ENCODE results near the gene TIMM10. TPM values are rescaled to one million over a fixed set of nuclear protein-coding genes. Genes with fewer than 3 reads are reported as not detected.

TIMM10 gene
- total RNA-seq, 1 donor from 2014 or later, result 50.5 TPM

DNA sequence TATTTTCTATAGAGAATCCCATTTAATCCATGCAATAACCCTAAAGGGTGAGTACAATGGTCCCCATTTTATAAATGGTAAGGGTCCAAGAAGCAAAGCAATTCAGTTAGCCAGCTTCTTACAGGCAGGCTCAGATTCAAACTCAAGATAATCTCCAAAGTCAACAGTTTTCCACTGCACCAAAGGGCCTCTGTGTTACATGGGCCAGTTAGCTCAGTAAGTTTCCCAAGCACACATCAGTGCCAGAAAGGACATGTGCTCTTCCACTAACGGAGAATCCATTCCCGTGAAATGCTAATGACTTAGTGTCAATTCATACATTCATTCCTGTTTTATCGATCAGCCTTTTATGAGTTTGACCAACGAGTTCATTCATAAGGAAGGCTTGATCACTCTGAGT is 26.0 kb downstream of the TIMM10 start:
- DNase-seq (ENCODE audit: low spot score), result no peak

DNA sequence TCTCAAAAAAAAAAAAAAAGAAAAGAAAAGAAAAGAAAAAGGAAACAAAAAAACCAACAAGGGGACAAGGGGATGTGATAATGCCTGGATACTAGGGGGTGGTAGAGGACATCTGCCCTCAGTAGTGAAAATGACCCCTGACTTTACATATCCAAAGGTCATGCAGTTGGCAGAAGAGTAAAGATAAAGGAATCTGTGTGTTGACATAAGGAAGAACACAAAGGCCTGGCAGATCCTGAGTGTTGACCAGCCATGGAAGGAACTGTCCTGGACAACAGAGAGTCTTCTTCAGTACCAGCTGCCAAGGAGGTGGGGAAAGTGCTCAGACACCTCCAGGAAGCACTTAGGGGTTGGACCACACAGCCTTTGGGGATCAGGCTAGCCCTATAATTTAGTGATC is 27.7 kb downstream of the TIMM10 start:
- DNase-seq (ENCODE audit: low spot score), result no peak

DNA sequence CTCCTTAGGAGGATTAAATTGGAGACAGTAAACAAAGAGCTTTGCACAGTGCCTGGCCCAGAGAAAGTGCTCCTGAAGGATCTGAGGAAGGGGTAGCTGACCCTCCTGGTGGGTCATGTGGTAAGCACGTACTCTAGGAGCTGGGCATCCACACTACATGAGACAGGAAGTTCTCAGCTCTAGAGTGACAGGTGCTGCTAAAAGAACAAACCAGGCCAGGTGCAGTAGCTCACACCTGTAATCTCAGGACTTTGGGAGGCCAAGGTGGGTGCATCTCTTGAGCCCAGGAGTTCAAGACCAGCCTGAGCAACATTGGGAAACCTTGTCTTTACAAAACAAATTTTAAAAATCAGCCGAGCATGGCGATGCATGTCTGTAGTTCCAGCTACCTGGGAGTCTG is 28.2 kb downstream of the TIMM10 start:
- no peak for DNase-seq (ENCODE audit: low spot score)

DNA sequence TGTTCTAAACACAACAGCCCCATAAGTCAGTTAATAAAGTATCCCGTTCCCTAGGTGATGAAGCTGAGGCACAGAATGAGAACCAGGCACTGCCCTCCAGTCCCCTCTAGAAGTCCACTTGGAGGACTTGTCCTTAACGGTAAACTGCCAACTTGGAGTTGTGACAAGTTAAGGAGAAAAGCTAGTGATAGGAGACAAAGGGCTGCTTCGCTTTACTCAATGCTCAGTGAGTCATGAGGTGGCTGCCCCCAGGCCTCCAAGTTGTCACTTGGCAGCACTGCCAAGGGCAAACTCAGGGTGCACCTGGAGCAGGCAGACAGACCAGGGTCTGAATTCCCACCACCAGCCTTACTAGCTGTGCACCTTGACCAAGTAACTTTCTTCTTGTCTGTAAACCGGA is 28.6 kb downstream of the TIMM10 start:
- DNase-seq (ENCODE audit: low spot score), result no peak

DNA sequence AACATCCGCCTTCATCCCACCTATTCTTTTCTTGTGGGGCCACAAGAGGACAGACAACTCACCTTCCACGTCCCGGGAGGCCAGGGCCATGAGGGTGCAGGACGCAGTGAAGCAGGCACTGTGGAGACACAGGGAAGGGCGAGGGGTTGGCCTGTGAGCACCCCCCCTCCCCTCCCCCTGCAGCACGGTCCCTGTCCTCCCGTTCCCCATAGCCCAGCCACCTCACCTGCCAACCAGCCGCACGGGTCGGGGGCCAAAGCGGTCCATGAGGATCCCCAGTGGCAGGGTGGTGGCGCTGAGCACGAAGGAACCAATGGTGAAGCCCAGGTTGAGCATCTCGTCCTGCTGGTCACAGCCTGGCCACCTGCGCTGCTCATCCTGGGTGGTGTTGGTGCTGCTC is 29.6 kb downstream of the TIMM10 start:
- DNase-seq (ENCODE audit: low spot score), result no peak

DNA sequence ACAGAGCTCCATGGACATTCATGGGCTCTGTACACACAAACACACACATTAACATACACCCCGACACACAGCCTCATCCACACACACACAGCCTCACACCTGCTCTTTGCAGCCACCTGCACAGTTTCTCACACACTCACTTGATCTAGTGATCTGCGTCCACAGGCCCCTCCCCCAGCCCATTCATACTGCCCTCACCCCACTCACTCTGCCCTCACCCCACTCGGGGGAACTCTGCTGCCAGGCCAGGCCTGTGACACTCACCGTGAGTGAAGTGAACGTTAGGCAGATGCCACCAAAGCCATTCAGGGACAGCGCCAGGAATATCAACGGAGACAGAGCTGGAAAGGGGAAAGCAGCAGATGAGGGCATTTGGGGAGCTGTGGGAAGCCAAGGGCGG is 30.0 kb downstream of the TIMM10 start:
- no peak for DNase-seq (ENCODE audit: low spot score)

DNA sequence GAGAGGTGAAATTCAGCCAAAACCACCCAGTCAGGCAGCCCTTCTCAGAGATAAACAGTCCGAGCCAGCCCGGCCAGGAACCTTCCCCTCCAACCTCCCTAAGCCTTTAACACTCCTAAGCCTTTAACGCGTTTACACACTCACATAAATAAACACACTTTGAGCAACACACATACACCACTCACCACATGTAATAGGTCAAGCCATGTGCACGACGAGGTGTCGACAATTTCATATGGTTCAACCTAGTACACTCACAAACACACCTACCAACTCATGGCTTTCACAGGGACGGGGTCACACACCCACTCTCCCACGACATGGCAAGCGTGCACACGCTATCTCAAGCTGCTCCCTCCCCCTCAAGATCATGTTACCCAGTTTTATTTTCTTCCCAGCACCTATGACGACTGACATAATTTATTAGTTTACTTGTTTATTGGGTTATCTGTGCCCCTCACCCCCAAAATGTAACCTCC is 30.5 kb downstream of the TIMM10 start:
- DNase-seq (ENCODE audit: low spot score), result no peak

DNA sequence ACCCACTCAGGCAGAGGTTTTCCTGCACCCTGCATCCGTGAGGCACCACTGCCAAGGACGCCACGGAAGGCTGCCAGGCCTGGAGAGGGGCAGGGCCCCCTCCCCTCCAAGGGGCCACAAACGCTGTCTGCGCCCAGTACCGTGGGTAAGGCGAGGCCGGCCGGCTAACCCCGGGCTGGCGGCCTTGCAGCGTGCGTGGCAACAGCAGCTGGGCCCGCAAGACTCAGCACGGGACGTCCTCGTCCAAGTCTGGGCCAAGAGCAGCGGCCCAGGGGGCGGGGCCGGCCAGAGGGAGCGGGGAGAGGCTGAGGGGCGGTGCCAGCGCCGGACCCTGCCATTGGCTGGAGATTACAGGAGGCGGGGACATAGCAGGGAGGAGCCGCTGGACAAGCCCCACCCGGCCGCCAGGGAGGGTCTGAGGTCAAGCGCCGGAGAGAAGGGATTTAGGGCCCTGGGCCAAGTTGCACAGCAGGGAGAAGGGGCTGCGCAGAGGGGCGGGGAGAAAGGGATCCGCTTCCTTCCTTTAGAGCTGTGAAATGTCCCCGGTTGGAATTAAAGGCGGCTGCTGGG is 31.1 kb downstream of the TIMM10 start:
- peak; percentile 96 for DNase-seq (ENCODE audit: low spot score)

DNA sequence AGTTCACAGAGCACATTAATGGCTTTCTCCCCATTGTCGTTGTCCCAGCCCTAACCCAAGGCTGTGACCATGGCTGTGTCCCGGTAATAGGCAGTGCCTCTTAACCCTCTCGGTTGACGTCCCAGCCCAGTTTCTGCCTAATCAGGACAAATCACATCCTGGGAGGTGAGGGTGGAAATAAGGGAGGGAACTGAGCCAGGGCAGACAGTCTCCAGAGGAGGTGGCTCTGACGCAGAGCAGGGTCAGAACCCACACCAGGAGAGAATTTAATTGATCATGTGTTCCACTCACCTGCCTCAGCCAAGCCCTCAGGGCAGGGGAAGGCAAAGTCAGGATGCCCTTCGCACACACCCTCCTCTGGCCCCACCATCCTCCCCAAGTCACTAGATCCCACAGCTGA is 32.0 kb downstream of the TIMM10 start:
- no peak for DNase-seq (ENCODE audit: low spot score)

DNA sequence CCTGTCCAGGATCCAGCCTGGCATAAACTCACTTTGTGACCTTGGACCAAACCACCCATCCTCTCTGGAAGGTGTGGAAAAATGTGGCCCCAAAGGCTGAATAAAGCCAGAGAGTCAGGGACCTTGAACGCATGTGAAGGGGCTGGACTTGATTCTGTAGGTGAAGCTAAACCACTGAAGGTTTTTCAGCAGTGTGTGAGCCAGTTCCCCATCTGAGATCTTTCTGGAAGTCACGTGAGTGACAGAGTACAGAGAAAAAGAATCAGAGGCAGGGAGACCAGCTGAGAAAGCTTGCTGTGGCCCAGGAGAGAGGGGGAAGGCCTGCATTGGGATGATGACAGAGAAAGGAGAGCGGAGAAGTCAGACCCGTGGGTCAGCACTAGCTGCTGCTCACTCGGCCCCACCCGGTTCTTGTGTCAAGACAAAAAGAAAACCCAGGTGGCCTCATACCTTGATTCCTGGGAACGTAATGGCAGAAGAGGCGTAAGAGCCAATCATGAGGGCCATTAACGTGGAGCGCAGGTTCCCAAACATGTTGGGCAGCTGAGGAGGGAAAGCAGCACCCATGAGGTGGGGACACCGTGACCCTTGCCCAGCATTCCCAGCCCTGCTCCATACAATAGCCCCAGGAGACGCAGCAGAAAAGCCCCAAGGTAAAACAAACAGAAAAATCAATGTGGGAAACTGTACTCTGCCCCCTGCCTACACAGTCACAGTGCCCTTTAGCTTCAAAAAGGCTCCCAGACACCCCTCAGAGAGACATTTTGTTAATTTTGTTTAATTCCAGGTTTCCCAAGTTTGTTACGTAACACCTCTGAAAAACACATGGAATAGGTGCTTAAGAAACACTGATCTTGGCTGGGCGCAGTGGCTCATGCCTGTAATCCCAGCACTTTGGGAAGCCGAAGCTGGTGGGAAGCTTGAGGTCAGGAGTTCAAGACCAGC is 33.0 kb downstream of the TIMM10 start:
- no peak for DNase-seq (ENCODE audit: low spot score)

DNA sequence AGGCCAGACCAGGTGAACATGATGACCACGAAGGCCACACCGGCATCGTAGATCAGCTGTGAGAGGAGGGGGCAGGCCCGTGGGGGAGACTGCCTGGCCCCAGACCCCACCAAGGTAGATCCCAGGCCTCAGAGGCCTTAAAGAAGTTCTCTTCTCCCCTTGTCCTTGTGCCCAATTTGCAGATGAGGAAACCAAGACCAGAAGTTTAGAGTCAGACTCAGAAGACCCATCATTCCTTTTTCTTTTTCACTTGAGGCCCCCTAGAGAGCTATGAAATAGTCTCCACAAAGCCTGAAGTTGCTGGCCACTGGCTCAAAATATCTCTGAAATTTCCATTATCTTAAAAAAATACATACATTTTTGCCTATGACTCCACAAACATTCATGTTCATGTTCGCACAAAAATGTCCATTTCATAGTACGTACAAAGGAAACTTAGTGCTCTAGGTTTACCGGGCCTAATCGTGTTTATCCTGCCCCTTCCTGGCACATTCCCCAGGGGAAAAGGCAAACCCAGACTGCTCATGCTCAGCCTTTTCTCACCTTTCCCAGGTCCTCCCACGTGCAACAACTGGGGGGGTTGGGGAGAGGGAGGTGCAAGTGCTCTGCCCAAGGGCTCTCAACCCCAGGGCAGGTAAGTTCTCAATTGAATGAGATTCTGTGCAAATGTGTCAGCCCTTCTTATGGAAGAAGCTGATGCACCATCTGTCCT is 34.3 kb downstream of the TIMM10 start:
- DNase-seq (ENCODE audit: low spot score), result no peak

DNA sequence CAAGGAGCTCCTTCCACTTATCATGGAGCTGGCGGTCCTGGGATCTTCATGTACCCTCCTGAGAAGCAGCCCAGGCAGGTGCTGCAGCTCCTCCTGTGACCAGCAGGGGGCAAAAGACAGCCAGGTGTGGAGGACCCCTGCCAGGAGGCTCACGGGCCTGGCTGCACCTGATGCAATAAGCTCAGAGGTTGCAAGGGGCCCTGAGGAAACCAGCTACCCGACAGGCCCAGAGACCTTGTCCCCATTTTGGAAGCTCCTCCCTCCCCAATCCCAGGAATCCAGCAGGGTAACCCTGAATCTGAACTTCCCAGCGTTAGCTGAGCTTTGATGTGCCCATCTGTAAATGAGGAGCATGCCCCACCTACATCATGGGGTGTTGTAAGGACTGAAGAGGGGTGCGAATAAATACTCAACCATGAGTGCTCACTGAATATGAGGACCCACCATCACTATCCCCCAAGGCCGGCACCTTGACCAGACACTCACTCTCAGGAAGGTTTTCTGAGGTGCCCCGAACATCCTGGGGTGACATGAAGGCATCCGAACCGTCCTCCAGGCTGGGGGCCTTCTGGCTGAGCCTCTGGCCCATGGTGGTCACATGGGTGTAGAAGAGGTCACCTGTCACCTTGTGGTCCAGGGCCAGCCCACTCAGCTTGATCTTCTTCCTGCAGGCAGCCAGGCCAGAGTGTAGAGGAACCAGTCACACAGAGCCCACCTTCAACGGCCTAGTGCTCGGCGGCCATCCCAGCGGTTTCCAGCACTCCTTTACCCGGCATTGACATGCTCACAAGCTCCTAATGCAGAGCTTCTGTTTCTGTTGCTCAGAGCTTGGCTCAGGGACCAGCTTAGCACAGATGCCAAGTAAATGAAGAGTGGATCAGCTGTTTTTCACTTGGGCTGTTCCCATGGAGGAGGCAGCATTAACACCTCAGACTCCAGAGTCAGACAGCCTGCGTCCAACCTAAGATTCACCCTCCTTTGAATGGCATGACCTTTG is 36.7 kb downstream of the TIMM10 start:
- DNase-seq (ENCODE audit: low spot score), result no peak

DNA sequence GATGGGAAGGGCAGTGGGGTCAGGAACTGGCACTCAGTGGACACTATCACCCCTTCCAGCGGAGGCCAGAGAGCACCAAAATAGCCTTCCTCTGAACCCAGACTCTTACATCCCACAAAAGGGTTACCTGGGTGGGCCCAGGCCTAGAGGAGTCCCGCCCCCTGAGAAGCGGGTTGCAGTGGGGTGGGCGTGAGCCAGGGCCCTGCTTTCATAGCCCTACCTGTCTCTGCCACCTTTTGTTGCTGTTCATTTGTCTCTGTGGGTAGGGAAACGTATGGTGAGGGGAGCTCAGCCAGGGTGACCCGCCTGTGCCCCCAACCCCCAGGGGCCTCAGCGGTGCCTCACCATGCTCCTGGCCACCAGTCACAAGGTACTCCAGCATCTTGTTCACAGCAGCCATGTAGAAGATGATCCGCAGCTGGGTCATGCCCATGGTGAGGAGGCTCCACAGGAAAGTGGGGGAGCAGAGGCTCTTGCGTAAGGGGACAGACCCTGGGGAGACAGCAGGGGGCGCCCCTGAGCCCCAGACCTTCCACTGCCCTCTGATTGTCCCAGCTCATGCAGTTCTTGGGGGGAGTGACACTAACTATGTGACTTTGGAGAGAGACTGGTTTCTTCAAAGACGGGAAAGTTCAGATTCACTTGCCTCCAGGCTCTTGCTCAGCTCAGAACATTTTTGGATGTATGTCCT is 39.0 kb downstream of the TIMM10 start:
- DNase-seq (ENCODE audit: low spot score), result no peak

DNA sequence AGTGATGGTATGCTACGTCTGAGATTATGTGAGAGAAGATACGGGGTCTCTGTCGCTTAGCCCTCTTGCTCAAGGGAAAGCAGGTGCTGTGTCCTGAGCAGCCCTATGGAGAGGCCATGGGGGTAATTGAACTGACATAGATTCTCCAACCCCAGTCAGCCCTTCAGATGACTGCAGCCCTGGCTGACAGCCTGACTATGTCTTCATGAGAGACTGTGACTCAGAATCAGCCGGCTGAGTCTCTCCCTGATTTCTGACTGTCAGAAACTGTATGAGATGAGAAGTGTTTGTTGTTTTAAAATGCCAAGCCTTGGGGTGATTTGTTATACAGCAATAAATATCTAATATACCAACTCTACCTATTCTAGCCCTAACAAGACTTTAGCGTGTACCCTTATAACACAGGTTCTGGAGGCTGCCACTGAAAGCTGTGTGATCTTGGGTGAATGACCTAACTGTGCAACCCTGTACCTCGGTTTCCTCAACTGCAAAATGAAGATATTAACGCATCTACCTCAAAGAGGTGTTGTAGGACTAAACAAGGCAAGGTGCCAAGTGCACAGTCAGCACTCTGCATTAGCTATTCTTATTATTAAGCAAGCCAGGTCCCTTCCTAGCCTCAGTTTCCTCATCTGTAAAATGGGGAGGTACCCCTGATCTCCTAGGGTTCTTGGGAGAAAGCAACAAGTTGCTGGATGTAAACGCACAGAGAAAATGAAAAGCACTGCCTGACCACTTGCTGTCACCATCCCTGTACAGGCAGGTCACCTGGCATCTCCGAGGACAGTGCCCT is 39.9 kb downstream of the TIMM10 start:
- no peak for DNase-seq (ENCODE audit: low spot score)

DNA sequence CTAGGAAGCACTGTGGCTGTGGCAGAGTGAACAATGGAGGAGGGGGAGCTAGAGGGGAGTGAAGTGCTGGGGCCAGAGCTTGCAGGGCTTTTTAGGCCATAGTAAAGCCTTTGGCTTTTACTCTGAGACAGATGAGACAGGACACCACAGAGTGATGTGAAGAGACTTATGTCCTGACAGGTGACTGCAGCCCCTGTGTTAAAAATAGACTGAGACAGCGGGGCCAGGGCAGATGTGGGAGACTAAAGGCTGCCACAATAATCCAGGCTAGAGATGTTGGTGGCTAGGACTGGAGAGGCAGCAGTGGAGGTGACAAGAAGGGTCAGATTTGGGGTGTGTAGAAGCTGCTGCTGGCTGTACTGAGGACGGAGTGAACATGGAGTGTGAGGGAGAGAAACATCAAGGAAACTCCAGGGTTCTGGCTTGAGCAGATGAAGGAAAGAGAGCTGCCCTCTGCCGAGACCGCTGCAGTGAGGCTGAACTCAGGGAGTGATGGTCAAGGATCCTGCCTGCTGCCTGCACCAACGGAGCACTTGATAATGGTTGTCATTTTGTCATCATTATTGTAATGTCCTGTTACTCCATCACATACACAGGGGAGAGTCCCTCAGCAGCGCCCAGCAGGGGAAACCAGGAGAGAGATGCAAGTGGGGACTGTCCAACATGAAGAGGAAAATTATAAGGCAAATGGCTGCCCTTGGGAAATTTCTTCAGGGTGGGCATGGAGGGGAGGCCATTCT is 42.5 kb downstream of the TIMM10 start:
- no peak for DNase-seq (ENCODE audit: low spot score)

DNA sequence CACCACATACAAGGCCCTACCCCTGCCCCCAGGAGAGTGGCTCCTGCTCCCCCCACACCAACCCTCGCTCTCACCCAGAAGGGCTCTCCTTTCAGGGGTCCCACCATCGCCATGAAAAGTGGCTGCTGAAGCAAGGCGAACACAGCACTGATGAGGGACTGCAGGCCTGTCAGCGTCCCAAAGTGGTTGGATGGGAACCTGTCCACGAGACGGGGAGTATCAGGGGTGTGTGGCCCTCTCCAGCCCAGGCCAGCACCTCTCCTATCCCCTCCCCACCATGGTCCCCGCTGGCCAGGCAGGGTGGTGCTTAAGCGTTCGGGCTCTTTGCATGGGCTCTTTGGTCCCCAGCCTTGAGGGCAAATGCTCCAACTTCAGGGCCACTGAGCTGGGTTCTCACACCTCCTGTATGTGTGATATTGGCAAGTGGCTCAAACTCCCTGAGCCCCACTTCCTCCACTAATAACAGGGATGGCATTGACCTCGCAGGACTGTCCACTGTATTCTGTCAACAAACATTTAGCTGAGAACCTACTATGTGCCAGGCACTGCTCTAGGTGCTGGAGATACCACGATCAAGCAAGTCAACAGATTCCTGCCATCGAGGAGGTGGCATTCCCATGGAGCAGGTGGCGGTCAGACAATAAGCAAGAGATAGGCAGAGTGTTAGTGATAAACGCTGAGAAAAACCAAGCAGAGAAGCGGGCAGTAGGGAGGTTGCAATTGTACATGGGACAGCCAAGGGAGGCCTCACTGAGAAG is 43.4 kb downstream of the TIMM10 start:
- no peak for DNase-seq (ENCODE audit: low spot score)

DNA sequence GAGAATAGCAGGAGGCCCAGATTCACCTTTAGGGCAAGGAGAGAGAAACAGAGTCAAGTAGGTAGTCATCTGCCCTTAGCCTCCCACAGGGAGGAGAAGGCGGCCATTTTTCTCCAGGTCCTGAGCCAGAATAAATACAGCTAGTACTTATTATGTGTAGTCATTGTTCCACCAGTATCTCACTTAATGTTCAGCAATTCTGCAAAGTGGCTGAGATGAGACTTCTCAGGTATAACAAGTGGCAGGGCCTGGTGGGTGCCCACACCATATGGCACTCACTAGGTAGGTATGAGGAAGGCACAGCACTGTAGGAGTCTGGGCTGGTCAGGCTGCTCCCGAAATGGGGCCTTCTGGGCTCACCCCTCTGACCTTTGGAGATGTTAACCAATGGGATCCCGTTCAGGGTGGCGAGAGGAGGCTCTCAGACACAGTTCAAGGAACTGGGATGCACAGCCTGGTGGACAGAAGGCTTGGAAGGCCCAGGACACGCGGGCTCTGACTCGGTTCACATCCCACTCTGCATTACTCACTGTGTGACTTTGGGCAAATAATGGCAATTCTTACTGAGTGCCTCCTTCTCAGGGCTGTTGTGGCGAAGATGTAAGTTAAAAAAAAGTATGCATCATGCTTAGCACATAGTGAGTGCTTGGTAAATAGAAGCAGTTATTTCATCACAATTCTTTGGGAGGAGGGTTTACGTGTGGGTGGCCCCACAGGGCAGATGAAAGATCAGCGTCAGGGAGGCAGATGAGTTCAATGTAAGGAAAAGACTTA is 45.1 kb downstream of the TIMM10 start:
- DNase-seq (ENCODE audit: low spot score), result no peak
